GM19468 (cell line): ENCODE data around the gene LARP6.

Source experiments
- ATAC-seq: cut with Tn5 transposase; IDR thresholded peaks from one replicate; pipeline ENCODE4 v1.9.1; 2021; ENCODE audit warnings: mild to moderate bottlenecking, moderate library complexity, moderate number of reproducible peaks; ENCODE audit not compliant: unreplicated experiment; ENCODE audit errors: extremely low read depth

Gene LARP6

DNA sequence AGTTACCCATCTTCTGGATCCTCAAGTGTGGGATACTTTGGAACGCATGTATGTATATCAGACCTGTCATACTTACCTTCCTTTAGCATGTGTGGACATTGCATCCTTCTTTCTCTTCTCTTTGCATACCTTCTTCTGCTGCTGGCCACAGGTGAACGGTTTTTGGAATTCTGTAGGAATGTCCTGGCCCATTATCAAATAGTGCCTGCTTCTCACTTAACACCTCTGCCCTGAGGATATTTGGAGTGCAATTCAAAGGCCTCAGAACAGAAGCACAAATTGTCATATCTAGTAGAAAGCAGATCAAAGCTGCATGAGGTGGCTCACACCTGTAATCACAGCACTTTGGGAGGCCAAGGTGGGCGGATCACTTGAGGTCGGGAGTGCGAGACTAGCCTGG is 56.5 kb downstream of the LARP6 start:
- ATAC-seq, result no peak

DNA sequence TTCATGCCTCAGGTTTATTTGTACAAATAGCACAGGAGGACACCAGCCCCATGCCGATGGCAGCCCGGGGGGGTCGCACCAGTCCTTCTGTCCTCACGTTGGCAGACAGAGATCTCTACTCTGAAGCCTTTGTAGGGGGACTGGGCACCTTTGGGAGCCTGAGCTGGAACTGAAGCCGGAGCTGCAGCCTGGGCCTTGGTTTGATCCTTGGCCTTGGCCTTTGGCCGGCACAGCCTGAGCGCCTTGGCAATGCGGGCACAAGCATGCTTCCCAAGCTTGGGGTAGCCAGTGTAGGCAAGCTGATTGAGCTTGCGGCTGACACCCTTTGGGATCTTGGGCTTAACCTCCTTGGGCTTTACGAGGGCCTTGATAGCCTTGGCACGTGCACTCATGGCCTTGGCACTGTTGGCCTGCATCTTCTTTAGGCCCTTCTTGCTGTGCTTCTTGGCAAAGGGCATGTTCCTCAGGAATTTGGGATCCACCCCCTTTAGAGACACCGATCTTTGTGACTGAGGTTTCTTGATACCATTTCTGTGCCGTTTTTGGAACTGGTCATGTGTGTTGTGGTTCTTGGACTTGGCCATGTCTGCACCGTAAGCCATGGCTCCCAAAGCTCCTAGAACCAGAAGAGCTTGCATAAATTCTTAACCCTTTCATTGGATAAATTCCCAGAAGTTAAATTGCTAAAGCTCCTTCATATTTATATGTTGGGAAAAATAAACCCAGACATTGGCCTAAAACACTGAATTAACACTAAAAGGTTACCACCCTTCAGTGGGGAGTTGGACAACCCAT is 57.2 kb downstream of the LARP6 start:
- ATAC-seq, result no peak

DNA sequence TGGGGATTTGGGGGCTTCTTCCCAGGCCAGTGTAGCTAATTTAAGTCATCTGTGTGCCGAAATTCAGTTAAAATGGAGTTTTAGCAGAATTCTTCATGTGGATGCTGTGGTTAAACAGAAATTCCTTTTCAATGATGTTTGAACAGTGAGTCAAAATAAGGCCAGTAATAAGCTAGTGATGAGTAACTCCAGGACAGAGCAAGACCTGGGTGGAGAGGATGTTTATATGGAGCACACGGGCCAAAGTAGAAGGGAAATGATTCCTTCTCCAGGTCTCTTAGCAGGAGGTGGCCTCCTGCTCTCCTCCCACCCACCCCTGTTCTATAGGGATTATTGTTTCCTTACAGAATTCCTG is 58.7 kb downstream of the LARP6 start:
- ATAC-seq, result no peak

DNA sequence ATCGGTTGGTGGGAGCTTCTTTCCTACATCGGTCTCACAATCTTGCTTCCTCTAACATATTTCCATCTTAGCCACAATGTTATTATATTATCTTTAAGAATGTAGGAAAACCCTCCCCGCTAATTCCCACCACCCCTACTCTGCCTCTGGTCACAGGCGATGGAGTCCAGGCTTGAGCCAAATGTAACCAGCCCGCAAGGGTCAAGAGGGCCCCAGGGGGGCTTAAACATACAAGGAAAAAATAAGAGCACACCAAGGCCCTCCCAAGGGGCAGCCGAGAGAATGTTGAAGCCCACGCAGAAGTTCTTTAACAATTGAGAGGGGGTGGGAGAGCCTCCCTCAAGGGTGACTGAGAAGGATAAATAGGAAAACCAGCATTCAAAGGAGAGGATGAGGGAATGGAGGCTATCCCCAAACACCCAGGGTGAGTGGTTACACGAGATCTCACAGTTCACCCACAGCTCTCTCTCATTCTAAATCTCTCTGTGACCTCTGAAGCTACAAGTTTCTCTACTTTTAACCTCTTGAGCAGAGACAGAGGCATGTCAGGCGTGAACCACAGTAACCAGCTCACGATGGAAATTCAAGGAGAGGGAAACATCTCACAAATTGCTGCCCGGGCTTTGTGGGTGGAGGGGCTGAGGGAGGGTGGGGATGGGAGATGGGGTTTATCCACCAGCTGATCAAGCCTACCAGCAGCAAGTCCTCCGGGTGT is 59.2 kb downstream of the LARP6 start:
- no peak for ATAC-seq

DNA sequence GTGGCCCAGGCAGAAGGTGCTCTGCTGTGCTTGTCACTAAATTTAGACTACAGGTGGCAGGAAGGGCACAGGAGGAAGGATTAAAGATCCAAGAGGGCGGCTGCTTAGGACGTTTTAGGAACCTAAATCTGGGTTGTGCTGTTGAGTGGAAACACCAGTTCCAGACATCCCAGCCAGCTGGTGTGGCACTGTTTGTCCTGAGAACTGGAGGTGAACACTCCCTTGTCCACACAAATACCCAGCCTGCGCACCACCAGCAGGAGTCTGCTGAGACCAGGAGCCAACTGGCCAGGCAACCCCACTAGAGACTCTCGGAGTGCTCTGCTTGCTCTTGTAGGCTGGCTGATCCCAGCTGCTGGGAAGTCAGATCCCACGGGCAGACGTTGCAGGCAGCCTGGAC is 60.3 kb downstream of the LARP6 start:
- ATAC-seq, result no peak

DNA sequence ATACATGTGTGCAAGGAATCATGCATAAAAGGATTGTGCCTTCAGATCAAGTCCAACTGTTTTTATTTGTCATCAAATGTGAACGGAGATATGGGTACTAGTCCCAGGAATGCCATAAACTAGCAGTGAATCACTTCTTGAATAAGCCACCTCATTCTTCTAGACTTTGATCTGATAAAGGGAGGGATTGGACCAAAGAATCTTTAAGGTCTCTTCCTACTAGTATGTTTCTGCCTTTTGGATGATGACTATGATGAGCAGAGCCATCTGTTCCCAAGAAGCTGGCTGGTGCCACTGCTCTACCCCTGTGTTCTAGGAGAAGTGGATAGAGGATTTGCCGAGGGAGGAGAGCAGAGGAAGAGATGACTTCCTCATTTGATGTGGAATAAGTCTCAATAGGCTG is 61.8 kb downstream of the LARP6 start:
- no peak for ATAC-seq

DNA sequence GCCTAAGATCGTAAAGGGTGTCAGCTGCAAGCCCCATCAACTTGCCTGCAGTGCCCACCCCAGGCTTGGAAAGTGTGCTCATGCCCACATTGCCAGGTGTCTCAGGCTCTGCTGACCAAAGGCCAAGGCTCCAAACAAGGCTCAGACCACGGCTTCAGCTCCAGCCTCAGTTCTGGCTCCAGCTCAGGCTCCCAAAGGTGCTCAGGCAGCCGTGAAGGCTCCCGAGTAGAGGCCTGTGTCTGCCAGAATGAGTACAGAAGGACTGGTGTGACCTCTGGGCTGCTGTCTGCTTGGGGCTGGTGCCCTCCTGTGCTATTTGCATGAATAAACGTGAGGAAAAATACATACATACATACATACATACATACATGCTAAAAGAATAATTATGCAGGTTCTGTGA is 62.7 kb downstream of the LARP6 start:
- ATAC-seq, result no peak

DNA sequence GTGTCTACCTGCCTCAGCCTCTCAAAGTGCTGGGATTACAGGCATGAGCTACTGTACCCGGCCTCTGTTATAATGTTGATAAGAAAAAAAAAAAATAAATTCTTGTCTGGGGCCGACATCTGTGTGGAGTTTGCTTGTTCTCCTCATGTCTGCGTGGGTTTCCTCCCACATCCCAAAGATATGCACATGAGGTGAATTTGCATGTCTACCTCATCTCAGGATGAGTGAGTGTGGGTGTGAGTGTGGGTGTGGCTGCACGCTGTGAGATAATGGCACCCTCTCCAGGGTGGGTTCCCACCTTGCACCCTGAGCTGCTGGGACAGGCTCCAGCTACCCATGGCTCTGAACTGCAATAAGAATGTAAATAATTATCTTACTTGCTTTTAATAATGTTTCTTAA is 64.7 kb downstream of the LARP6 start:
- no peak for ATAC-seq

DNA sequence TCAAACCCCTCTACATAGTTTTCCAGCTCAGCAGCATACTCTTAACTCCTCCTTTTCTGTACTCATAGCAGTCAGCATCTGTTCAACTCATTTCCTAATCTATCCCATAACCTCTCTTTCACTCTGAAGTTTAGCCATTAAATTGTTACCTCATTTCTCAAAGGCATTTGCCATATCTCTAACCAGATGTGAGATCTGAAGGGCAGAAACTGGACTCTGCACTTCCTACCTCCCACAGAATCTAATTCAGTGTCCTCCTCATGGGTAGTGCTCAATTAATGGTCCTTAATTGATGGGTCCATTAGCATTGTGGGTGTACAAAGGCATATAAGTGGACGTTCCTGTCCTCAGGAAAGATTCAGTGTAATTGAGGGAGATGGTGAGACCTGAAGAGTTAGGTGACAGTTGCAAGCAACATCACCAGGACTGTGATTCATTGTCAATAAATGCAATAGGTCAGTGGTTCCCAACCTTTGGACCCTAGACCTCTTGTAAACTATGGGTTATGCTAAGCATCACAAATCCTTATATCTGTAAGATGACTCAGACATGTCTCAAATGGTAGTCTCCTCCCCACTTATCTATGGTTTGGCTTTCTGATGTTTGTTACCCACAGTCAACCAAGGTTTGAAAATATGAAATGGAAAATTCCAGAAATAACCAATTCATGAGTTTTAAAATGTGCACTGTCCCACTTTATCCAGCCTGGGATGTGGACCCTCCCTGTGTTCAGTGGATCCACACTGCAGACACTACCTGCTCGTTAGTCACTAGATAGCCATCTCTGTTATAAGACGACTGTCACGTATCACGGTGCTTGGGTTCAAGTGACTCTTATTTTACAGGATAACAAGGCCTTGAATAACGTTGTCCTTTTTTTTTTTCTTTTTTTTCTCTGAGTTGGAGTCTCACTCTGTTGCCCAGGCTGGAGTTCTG is 65.6 kb downstream of the LARP6 start:
- no peak for ATAC-seq

DNA sequence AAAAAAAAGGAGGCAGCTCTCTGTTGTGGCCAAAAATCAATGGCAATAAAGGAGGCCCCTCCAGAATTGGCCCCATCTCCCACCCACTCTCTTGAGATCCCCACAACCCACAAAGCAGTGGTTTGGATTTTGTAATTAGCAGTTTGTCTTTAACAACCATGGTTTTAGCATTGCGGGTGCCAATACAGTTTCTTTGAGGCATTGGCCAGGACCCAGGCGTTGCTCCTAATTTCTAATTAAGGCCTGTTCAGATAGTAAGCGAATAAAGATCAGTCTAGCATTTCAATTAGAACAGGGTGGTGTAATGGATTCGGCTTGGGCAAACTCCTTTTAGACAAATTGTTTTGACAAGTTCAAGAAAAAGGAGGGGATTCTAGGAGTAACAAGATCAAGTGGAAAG is 67.0 kb downstream of the LARP6 start:
- ATAC-seq, result no peak

DNA sequence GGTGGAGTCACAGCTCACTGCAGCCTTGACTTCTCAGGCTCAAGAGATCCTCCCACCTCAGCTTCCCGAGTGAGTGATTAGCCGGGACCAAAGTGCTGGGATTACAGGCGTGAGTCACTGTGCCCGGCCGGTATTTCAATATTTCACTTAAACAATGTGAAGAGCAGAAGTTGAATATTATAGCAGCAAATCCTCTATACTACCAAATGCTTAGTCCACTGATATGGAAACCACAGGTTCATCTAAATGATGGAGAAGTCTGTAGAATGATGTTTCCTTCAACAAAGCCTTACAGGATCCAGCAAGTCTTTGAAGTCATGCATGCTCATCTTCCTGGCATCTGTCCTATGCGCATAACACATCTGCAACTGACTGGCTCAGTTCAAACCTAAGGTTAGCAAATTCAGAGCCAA is 70.3 kb downstream of the LARP6 start:
- no peak for ATAC-seq

DNA sequence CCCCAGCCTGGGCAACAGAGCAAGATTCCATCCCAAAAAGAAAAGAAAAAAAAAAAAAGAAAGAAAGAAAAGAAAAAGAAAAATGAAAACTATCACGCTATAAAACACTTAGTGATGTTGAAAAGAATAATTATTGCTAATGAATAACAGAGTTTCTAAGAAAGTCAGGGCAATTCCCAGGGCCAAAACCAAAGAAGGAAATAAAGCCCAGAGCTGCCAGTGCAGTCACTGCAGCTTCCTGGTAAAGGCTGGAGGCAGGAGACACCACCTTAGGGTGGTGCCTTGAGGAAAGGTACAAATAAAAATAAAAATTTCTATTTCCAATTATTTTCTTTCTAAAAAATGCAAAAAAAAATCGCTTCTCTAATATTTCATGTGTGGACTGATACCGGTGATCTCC is 70.9 kb downstream of the LARP6 start:
- no peak for ATAC-seq

DNA sequence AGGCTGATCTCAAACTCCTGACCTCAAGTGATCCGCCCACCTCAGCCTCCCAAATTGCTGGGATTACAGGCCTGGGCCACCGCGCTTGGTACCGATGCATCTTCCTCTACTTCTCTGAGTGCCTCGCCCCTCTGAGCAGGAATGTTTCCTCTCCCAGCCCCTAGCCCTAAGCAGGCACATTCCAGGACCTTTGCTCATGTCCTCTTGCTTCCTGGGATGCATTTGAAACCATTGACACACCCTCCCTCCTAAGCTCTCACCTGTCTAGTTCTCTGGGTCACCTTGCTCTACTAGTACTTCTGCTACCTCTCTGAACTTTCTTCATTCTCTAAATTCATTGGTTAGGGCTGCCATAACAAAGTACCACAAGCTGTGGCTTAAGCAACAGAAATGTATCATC is 72.7 kb downstream of the LARP6 start:
- ATAC-seq, result no peak
